ENCODE data around the gene CYP24A1. TPM values are rescaled to one million over a fixed set of nuclear protein-coding genes. Genes with fewer than 3 reads are reported as not detected.
A peak's percentile ranks its signal among the peaks of the same experiment; 100 is the strongest.

The CYP24A1 gene
- total RNA-seq, 2 donors from 2014 or later: not detected

GRCh38 chr20:54112221-54112884 is 61.4 kb downstream of the CYP24A1 start:
- Histone ChIP-seq H3K36me3 (replicated peaks in 1 of 2; ENCODE audit: insufficient read depth in 1 of 2, low read depth in 2 of 2) (no peaks in the 10 kb centered on the region), H3K27me3 (no peaks in the 10 kb centered on the region), H3K4me1 (peaks cover 12% of the 10 kb centered on the region), H3K9me3 (no peaks in the 10 kb centered on the region), H3K4me3 (no peak overlapping the region), H3K27ac (no peak overlapping the region)
- 66 to 75% methylated on average over 4 of the region's 4 CpGs for WGBS, 2 donors
- ATAC-seq (no peak), DNase-seq (peak in 2 of 4 donors; percentile 8 to 18)
- intact Hi-C loops (cut with DNase I): no loop called here
- TF ChIP-seq CTCF (IDR thresholded peaks at IDR 0.05) (no peak), POLR2A (IDR thresholded peaks at IDR 0.05) (no peak)

- intact Hi-C loops (cut with DNase I): no loop called here
- TF ChIP-seq POLR2A (IDR thresholded peaks at IDR 0.05) (no peak), CTCF (IDR thresholded peaks at IDR 0.05) (no peak)
- DNase-seq (no peak), ATAC-seq (no peak)
- 86 to 88% methylated on average over 2 of the region's 2 CpGs for WGBS, 2 donors
- Histone ChIP-seq H3K4me1 (peaks cover 20% of the 10 kb centered on the region), H3K36me3 (replicated peaks in 1 of 2; ENCODE audit: insufficient read depth in 1 of 2, low read depth in 2 of 2) (no peaks in the 10 kb centered on the region), H3K27me3 (no peaks in the 10 kb centered on the region), H3K27ac (no peak overlapping the region), H3K9me3 (no peaks in the 10 kb centered on the region), H3K4me3 (no peak overlapping the region)
Measured at GRCh38 chr20:54111460-54111859, 62.3 kb downstream of the CYP24A1 start.

- 51 to 69% methylated on average over 3 of the region's 3 CpGs for WGBS, 2 donors
- TF ChIP-seq POLR2A (IDR thresholded peaks at IDR 0.05): no peak
- TF ChIP-seq CTCF (IDR thresholded peaks at IDR 0.05): no peak
- no peak overlapping the region for H3K4me3 ChIP-seq
- H3K4me1 ChIP-seq: peaks cover 20% of the 10 kb centered on the region
- no peak overlapping the region for H3K27ac ChIP-seq
- no peak for ATAC-seq
- intact Hi-C loops (cut with DNase I): no loop called here
- no peak for DNase-seq
- no peaks in the 10 kb centered on the region for H3K9me3 ChIP-seq
- no peaks in the 10 kb centered on the region for H3K36me3 ChIP-seq (replicated peaks in 1 of 2; ENCODE audit: insufficient read depth in 1 of 2, low read depth in 2 of 2)
- H3K27me3 ChIP-seq: no peaks in the 10 kb centered on the region
Measured at GRCh38 chr20:54110457-54110856, 63.3 kb downstream of the CYP24A1 start.

GRCh38 chr20:54110041-54110440 is 63.7 kb downstream of the CYP24A1 start:
- intact Hi-C loops (cut with DNase I): no loop called here
- Histone ChIP-seq H3K27me3 (no peaks in the 10 kb centered on the region), H3K4me1 (peaks cover 20% of the 10 kb centered on the region), H3K27ac (no peak overlapping the region), H3K4me3 (no peak overlapping the region), H3K36me3 (replicated peaks in 1 of 2; ENCODE audit: insufficient read depth in 1 of 2, low read depth in 2 of 2) (no peaks in the 10 kb centered on the region), H3K9me3 (no peaks in the 10 kb centered on the region)
- no peak for DNase-seq
- TF ChIP-seq CTCF (IDR thresholded peaks at IDR 0.05) (no peak), POLR2A (IDR thresholded peaks at IDR 0.05) (no peak)
- ATAC-seq: no peak

GRCh38 chr20:54108817-54109216 is 65.0 kb downstream of the CYP24A1 start:
- Histone ChIP-seq H3K9me3 (no peaks in the 10 kb centered on the region), H3K4me1 (peaks cover 20% of the 10 kb centered on the region), H3K27me3 (no peaks in the 10 kb centered on the region), H3K4me3 (no peak overlapping the region), H3K36me3 (replicated peaks in 1 of 2; ENCODE audit: insufficient read depth in 1 of 2, low read depth in 2 of 2) (no peaks in the 10 kb centered on the region), H3K27ac (no peak overlapping the region)
- no peak for DNase-seq
- intact Hi-C loops (cut with DNase I): no loop called here
- TF ChIP-seq CTCF (IDR thresholded peaks at IDR 0.05) (no peak), POLR2A (IDR thresholded peaks at IDR 0.05) (no peak)
- ATAC-seq: no peak
- 66 to 73% methylated on average over 1 of the region's 1 CpG for WGBS, 2 donors
